ENCODE data around the gene PYGL. TPM values are rescaled to one million over a fixed set of nuclear protein-coding genes. Genes with fewer than 3 reads are reported as not detected.

PYGL gene
- total RNA-seq, 4 donors from 2014 or later: 17.8 to 24.8 (median 22.4) TPM

DNA sequence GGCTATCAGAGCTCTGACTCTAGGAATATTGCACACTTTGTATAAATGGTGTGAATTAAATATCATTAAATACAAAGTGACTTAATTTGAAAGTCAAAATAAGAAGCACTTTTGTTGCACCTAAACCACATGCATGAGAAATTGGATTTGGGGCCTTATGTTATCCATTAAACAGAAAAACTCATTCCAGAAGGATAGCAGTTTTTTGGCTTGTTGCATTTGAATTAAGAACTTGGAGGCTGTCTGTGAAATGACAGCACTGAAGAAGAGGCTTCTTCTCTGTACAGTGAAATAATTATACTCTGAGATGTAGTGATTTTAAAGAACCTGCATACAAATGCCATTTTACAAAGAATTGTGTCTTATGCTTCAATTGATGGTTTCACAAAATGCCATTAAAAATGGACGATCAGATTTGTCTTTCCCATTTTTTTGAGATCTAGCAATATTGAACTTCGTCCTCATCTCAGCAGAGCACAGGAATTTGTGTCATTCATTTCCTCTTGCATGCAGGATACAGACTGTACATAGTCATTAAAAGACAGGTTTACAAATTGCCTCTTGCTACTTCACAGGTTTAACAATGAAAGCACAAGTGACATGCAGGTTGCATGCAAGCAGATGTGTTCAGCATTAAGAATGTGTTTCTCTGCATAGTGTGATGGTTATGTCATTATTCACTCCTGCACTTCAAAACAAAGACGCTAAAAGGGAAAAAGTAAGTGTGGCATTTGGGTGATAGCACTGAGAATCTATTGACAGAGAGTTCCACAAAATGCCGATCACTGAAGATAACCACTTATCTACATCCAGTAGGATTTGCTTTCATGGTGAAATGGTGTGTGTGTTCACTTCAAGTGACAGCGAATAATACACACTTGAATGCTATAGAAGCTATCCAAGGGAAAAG, 35.9 kb upstream of the PYGL start:
- intact Hi-C loops (cut with DNase I): no loop called here
- Histone ChIP-seq H3K36me3 (no peaks in the 10 kb centered on the region), H3K4me1 (no peaks in the 10 kb centered on the region), H3K4me3 (replicated peaks in 1 of 3) (no peak overlapping the region), H3K27me3 (no peaks in the 10 kb centered on the region), H3K9me3 (no peaks in the 10 kb centered on the region), H3K27ac (no peak overlapping the region)
- DNase-seq: no peak
- no peak for TF ChIP-seq POLR2A (IDR thresholded peaks at IDR 0.05)
- TF ChIP-seq CTCF (IDR thresholded peaks at IDR 0.05): no peak
- 65 to 72% methylated on average over 5 of the region's 5 CpGs for WGBS, 2 donors

GRCh38 chr14:50978888-50979287, 34.6 kb upstream of the PYGL start:
- DNase-seq: no peak
- H3K4me3 ChIP-seq (replicated peaks in 1 of 3): no peak overlapping the region
- WGBS, 2 donors: 81 to 82% methylated on average over 4 of the region's 4 CpGs
- TF ChIP-seq CTCF (IDR thresholded peaks at IDR 0.05) (no peak), POLR2A (IDR thresholded peaks at IDR 0.05) (no peak)
- no peaks in the 10 kb centered on the region for H3K27me3 ChIP-seq
- H3K4me1 ChIP-seq: no peaks in the 10 kb centered on the region
- H3K27ac ChIP-seq: no peak overlapping the region
- H3K9me3 ChIP-seq: no peaks in the 10 kb centered on the region
- intact Hi-C loops (cut with DNase I): no loop called here
- H3K36me3 ChIP-seq: no peaks in the 10 kb centered on the region

GRCh38 chr14:50978529-50978871, 34.2 kb upstream of the PYGL start:
- no peaks in the 10 kb centered on the region for H3K4me1 ChIP-seq
- H3K9me3 ChIP-seq: no peaks in the 10 kb centered on the region
- H3K4me3 ChIP-seq (replicated peaks in 1 of 3): no peak overlapping the region
- WGBS, 2 donors: 92 to 94% methylated on average over 3 of the region's 3 CpGs
- no peaks in the 10 kb centered on the region for H3K27me3 ChIP-seq
- intact Hi-C loops (cut with DNase I): no loop called here
- H3K27ac ChIP-seq: no peak overlapping the region
- DNase-seq: no peak
- TF ChIP-seq POLR2A (IDR thresholded peaks at IDR 0.05): no peak
- no peak for TF ChIP-seq CTCF (IDR thresholded peaks at IDR 0.05)
- H3K36me3 ChIP-seq: no peaks in the 10 kb centered on the region

DNA sequence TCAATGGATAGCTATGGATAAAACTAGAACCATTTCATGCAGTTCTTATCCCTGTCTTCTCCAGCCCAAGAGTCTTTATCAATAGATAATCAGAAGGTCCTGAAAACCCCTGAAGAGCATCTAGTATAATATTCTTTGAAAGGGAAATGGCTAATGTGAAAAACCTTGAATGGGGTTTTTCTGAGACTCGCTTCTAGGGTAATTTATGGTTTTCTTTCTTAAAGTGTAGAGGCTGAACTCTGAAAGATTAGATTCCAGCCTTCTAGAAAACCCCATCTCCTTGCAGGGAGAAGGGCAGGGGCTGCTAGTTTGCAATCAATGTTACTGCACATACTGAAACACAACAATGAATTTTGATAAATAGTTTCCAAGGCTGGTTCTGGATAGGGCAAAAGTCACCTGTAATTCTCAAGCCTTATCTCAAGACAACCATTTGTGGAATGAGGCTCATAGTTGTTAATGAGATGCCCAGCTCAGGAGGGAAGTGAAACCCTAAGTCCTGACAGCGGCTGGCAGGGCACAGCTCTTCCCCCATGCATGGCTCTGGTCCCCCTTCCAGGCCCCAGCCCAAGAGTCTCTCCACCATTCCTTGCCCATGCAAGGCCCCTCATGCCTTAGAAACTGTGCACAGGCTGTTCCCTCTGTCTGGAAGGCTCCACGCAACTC, 33.7 kb upstream of the PYGL start:
- H3K4me3 ChIP-seq (replicated peaks in 1 of 3): no peak overlapping the region
- 93 to 98% methylated on average over 3 of the region's 3 CpGs for WGBS, 2 donors
- no peaks in the 10 kb centered on the region for H3K4me1 ChIP-seq
- no peak overlapping the region for H3K27ac ChIP-seq
- no peak for TF ChIP-seq POLR2A (IDR thresholded peaks at IDR 0.05)
- no peak for TF ChIP-seq CTCF (IDR thresholded peaks at IDR 0.05)
- no peaks in the 10 kb centered on the region for H3K27me3 ChIP-seq
- no peaks in the 10 kb centered on the region for H3K9me3 ChIP-seq
- no peak for DNase-seq
- no peaks in the 10 kb centered on the region for H3K36me3 ChIP-seq
- intact Hi-C loops (cut with DNase I): no loop called here

DNA sequence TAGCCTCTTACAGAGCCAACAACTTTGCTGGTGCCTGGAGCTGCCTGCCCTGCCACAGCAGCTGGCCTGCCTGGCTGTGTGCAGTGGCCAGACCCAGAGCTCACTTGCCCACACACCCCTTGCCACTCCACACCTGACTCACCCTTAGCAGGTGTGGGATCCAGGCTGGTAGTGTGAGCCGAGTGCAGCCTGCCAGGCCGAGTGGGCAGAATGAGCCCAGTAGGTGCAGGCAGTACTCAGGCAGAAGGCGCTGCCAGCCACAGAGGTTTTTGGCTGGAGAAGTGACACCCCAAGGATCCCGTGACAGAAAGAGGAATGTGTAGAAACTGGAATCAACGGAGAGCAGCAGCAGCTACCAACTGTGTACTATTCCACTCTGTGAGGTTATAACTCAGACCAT, 29.8 kb upstream of the PYGL start:
- Histone ChIP-seq H3K4me3 (replicated peaks in 1 of 3) (no peak overlapping the region), H3K9me3 (no peaks in the 10 kb centered on the region), H3K27ac (no peak overlapping the region), H3K4me1 (no peaks in the 10 kb centered on the region), H3K36me3 (no peaks in the 10 kb centered on the region), H3K27me3 (no peaks in the 10 kb centered on the region)
- WGBS, 2 donors: 88 to 89% methylated on average over 4 to 5 of the region's 5 CpGs
- intact Hi-C loops (cut with DNase I): no loop called here
- TF ChIP-seq POLR2A (IDR thresholded peaks at IDR 0.05) (no peak), CTCF (IDR thresholded peaks at IDR 0.05) (no peak)
- no peak for DNase-seq
